Femur (tissue), 1 donor: ENCODE results near the gene DLG4.

Experiments used
- DNase-seq: peaks from one replicate; pipeline ENCODE4 v3.0.0-alpha.2; 2017

DLG4 gene

GRCh38 chr17:7226721-7227710, 7.4 kb upstream of the DLG4 start:
- DNase-seq = no peak

GRCh38 chr17:7225711-7226331, 6.2 kb upstream of the DLG4 start:
- no peak for DNase-seq

- DNase-seq = no peak
Observed at GRCh38 chr17:7224661-7225111, 5.0 kb upstream of the DLG4 start.

DNA sequence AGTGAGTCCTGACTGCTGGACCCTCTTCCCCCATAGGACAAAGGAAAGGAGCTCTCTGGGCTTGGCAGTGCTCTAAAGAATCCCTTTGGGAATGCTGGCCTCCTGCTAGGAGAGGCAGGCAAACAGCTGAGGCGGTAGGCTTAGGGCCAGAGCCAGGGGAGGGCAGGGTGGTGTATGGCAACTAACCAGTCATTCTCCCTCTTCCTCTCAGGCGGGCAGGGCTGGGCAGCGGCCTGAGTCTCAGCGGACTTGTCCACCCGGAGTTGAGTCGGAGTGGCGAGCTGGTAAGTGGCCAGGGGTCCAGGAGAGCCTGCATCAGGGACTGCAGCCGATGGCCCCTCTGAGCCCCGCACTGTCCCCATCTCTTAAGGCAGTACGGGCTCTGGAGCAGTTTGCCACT, 4.5 kb upstream of the DLG4 start:
- DNase-seq = no peak

- no peak for DNase-seq
Observed at GRCh38 chr17:7223375-7223774, 3.7 kb upstream of the DLG4 start.

GRCh38 chr17:7222972-7223292, 3.3 kb upstream of the DLG4 start:
- DNase-seq = peak; percentile 26

DNA sequence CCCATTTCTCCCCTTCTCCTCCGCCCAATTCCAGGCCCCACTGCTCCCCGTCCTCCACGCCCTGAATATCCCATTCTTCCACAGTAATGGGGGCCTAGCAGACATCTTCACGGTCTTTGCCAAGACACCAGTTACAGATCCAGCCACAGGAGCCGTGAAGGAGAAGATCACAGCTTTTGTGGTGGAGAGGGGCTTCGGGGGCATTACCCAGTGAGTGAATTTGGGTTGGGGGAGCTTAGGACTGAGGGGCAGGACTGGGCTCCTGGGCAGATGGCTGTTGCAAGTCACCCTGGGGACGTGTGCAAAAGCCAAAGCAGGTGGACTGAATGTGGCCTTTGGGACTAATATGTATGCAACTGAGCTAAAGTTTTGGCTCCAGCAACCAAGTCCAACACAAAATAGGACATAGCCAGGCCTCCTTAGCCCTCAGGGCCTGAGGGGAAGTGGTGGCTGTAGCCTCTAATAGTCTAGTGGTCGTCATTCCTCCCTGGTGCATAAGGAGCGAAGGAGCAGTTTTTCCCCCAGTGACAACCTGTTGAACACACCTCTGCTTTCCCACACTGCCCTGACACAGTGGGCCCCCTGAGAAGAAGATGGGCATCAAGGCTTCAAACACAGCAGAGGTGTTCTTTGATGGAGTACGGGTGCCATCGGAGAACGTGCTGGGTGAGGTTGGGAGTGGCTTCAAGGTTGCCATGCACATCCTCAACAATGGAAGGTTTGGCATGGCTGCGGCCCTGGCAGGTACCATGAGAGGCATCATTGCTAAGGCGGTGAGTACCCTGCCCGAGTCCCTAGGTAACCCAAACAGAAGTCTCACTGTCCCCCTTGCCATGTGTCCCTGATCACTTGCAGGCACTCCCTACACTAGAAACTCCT, 2.7 kb upstream of the DLG4 start:
- peak; percentile 30 for DNase-seq

- peak; percentile 26 for DNase-seq
Observed at GRCh38 chr17:7221278-7222092, 1.8 kb upstream of the DLG4 start.

DNA sequence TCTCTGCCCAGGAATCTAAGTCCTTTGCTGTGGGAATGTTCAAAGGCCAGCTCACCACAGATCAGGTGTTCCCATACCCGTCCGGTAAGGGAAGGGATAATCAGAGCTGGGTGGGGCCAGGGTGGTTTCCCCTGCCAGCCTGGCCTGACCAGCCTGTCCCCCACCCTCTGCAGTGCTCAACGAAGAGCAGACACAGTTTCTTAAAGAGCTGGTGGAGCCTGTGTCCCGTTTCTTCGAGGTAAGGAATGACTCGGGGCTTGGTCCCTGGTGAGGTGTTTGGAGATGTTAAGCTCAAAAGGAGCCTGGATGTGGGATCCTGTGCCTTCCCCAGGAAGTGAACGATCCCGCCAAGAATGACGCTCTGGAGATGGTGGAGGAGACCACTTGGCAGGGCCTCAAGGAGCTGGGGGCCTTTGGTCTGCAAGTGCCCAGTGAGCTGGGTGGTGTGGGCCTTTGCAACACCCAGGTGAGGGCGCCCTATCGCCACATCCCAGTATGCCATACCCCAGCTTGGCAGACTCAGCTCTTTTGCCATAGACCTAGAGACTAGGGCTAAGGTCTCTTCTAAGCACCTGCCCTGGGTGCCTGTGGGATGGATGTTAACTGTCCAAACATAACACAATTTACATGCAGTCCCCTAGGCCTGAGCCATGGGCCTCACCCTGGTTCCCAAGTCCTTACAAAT, 1.1 kb upstream of the DLG4 start:
- peak; percentile 69 for DNase-seq

DNA sequence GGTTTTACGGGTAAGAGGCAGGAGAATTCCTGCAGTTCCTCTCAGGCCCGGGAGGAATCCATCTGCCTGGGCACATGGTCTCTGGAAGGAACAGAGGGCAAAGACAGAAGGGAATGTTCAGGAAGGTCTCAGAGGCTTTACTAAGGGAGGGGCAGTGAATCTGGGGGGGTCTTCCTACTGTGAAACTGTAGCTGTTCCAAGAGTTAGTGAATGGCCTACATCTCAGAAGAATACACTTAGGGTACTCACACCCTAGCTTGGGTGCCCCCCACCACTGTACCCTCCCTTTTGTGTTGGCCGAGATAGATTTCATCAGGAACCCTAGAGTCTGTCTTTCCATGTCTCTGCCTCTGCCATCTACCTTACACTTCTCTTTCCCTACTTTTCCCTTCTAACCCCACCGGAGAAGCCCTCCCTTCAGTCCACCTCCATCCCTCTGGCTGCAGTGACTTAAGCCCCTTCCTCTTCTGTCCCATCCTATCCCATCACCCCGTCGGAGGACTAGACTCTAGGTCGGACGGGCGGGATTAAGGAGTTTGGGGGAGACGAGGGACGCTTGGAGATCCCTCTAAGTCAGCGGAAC, 316 bp downstream of the DLG4 start:
- DNase-seq = no peak

GRCh38 chr17:7218758-7219157, 878 bp downstream of the DLG4 start:
- no peak for DNase-seq

DNA sequence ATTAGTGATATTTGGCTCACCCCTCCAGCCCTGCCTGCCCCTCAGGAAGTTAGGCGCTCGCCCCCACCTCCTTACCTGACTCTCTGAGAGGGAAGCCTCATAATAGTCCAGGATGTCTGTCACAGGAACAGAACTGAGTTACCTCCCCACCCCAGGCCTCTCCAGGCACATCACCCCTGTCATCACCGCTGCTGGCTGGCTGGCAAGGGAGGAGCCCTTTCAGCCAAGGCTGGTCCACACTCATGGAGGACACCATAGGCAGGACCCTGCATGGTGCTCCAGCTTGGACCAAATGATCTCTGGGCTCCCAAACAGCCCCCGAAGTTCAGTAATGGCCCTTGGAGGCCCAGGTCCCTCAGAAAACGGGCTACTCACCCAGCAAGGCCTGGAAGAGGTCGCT, 1.5 kb downstream of the DLG4 start:
- DNase-seq = no peak

DNA sequence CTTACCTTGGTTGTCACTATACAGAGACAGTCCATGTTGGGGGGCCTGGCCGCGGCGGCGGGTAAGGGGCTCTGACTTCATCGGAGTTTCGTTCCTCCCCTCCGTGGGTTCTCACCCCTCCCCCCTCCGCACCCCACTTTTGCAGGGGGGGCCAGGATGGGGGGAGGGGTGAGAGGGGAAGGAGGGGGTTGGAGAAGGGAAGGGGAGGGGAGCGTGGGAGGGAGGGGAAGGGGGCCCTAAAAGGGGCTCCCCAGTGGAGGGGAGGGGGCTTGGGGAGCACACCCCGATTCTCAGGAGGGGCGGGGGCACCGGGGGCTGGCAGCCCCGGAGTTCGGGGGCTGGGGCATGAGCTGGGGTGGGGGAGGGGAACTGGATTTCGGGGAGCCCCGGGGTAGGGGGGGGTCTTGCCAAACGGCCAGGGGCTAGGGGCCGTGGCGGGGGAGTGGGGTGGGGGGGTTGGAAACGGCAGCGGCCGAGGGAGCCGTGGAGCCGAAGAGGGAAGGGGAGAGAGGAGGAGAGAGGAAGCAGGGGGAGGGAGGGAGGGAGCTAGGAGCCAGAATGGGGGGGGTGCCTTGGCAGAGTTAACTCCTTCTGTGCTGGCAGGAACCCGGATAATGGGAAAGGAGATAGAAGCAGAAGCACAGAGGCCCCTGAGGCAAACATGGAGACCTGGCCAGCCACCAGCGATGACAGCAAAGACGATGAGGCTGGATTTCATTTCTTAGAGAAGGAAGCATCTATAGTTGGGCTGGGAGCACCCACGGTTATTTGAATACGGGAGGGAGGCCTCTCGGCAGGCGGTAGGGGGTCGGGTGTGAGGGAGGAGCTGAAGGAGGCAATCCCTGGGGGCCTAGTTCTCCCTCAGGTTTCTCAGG, 2.3 kb downstream of the DLG4 start:
- DNase-seq = peak; percentile 89

DNA sequence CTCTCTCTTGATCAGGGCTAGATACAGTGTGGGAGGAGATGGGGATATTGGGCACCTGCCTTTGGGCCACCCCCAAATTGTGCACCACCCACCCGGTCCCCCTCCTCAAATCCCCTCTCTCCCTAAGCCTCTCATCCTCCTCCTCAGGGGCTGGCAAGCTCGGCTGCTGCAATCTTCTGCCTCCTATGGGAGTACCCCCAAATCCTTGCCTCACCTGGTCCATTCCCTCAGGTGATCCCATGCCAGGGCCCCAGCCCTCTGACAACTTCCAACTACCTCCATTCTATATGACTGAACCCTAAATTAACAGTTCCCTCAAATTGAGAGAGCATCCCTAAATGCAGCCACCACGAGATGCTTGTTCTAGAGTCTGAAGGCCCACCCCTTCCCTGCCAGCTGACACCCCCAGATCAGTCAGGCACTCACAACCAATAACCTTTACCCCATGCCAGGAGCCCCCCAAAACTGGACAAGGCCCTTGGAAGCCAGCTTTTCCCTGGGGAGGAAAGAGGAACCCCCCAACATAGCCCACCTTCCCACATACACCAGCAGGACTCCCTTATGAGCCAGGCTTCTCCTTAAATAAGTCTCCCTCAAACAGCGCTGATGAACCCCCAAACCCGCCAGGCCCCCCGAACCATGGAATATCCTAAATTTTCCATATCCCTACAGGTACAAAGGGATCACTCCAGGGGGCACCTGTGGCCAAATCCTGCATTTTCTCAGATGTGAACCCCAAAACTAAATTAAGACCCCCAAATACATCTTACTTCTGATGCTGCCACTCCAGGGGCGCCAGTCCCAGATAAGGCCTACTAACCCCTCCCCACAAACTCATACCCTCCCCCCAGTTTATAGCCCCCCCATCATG, 3.2 kb downstream of the DLG4 start:
- DNase-seq = no peak

GRCh38 chr17:7215652-7216180, 3.9 kb downstream of the DLG4 start:
- DNase-seq = peak; percentile 66

- no peak for DNase-seq
Observed at GRCh38 chr17:7215136-7215638, 4.4 kb downstream of the DLG4 start.

- peak; percentile 100 for DNase-seq
Observed at GRCh38 chr17:7214300-7215135, 5.1 kb downstream of the DLG4 start.

DNA sequence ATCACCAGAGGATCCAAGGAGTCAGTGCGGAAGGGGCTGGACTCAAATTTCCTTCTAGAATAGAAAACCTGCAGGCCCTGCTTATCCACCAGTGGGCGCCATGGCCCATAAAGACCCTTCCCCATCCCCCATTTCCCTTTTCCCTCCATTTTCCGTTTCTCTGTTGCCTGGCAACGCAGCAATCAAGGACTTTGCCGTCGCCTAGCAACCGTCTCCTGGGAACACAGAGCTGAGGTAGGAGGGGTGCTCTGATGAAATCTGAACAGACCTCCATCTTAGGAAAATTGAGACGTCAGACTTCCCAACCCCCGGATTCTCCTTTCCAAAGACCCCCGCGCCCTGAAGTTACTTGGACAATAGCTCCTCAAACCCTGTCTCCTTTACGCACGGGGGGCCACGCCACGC, 5.7 kb downstream of the DLG4 start:
- DNase-seq = peak; percentile 91
